Loucy (cell line): Measurements from ENCODE around the gene MYH7B.

Experiments
- H2AFZ ChIP-seq: fragments of 200-600 bp; sonication (generic); 2 replicates; pipeline ENCODE4 v1.6.0; 2016; ENCODE audit warnings: antibody characterized with exemption, mild to moderate bottlenecking, low read length, moderate library complexity
- H3F3A ChIP-seq: fragments of 200-600 bp; 2 replicates; pipeline ENCODE4 v1.6.0; 2016; ENCODE audit warnings: antibody characterized with exemption, low read depth, mild to moderate bottlenecking
- H3K27me3 ChIP-seq: fragments of 200-600 bp; sonication (generic); 2 replicates; pipeline ENCODE4 v1.6.1; 2014; ENCODE audit warnings: low read length, mild to moderate bottlenecking; ENCODE audit not compliant: insufficient read depth, poor library complexity, severe bottlenecking
- H3K36me3 ChIP-seq: fragments of 200-600 bp; sonication (generic); 2 replicates; pipeline ENCODE4 v1.6.1; 2016; ENCODE audit warnings: low read length; ENCODE audit not compliant: insufficient read depth
- H3K4me1 ChIP-seq: fragments of 200-600 bp; sonication (generic); 2 replicates; pipeline ENCODE4 v1.5.1; 2014; ENCODE audit warnings: low read length, mild to moderate bottlenecking; ENCODE audit not compliant: insufficient read depth, poor library complexity, severe bottlenecking
- H3K4me2 ChIP-seq: fragments of 200-600 bp; sonication (generic); 2 replicates; pipeline ENCODE4 v1.6.0; 2014; ENCODE audit warnings: antibody characterized with exemption, low read length, low read depth, mild to moderate bottlenecking; ENCODE audit not compliant: poor library complexity, severe bottlenecking
- H3K4me3 ChIP-seq: fragments of 200-600 bp; sonication (generic); 2 replicates; pipeline ENCODE4 v1.5.1; 2014; ENCODE audit warnings: low read length, mild to moderate bottlenecking, mixed read lengths; ENCODE audit not compliant: poor library complexity, severe bottlenecking
- H3K79me2 ChIP-seq: fragments of 200-600 bp; sonication (generic); 2 replicates; pipeline ENCODE4 v1.6.1; 2014; ENCODE audit warnings: low read length; ENCODE audit not compliant: insufficient read depth
- H3K9ac ChIP-seq: fragments of 200-600 bp; sonication (generic); 2 replicates; pipeline ENCODE4 v1.6.0; 2014; ENCODE audit warnings: mild to moderate bottlenecking, low read depth, low read length, moderate library complexity; ENCODE audit not compliant: poor library complexity, severe bottlenecking
- H3K9me2 ChIP-seq: fragments of 200-600 bp; sonication (generic); replicated peaks from 2 replicates; pipeline ENCODE4 v1.6.1; 2016; ENCODE audit warnings: low read depth, low read length, mixed read lengths
- H3K9me3 ChIP-seq: fragments of 200-600 bp; sonication (generic); 2 replicates; pipeline ENCODE4 v1.6.1; 2014; ENCODE audit warnings: mild to moderate bottlenecking, antibody characterized with exemption, low read length, low read depth; ENCODE audit not compliant: insufficient read depth
- H4K20me1 ChIP-seq: fragments of 200-600 bp; sonication (generic); 2 replicates; pipeline ENCODE4 v1.6.0; 2014; ENCODE audit warnings: antibody characterized with exemption, low read length, mild to moderate bottlenecking; ENCODE audit not compliant: insufficient read depth, poor library complexity, severe bottlenecking
- CTCF ChIP-seq: fragments of 200-600 bp; sonication (generic); conservative IDR thresholded peaks from 2 replicates; pipeline ENCODE4 v1.5.1; 2014; ENCODE audit warnings: mild to moderate bottlenecking, antibody characterized with exemption, low read length
- EZH2phosphoT487 ChIP-seq: fragments of 200-600 bp; IDR thresholded peaks from 2 replicates; pipeline ENCODE4 v1.6.1; 2018; ENCODE audit warnings: antibody characterized with exemption, mild to moderate bottlenecking, moderate library complexity, borderline replicate concordance

MYH7B gene

GRCh38 chr20:34967421-34967820 lies 11.8 kb downstream of the MYH7B start:
- TF ChIP-seq CTCF (no peak), EZH2phosphoT487 (no peak)
- Histone ChIP-seq H2AFZ (no peak overlapping the region), H3K79me2 (no peaks in the 10 kb centered on the region), H3K9ac (no peak overlapping the region), H4K20me1 (no peaks in the 10 kb centered on the region), H3F3A (no peaks in the 10 kb centered on the region), H3K9me2 (no peaks in the 10 kb centered on the region), H3K9me3 (no peaks in the 10 kb centered on the region), H3K4me2 (no peak overlapping the region), H3K36me3 (no peaks in the 10 kb centered on the region), H3K27me3 (no peaks in the 10 kb centered on the region), H3K4me1 (no peaks in the 10 kb centered on the region), H3K4me3 (no peak overlapping the region)

GRCh38 chr20:34968042-34968775 lies 12.5 kb downstream of the MYH7B start:
- H3F3A ChIP-seq, result no peaks in the 10 kb centered on the region
- H3K4me3 ChIP-seq, result no peak overlapping the region
- H4K20me1 ChIP-seq, result no peaks in the 10 kb centered on the region
- no peaks in the 10 kb centered on the region for H3K79me2 ChIP-seq
- no peaks in the 10 kb centered on the region for H3K4me1 ChIP-seq
- TF ChIP-seq CTCF (no peak), EZH2phosphoT487 (no peak)
- H3K9me3 ChIP-seq, result no peaks in the 10 kb centered on the region
- no peak overlapping the region for H3K4me2 ChIP-seq
- no peak overlapping the region for H2AFZ ChIP-seq
- H3K27me3 ChIP-seq, result no peaks in the 10 kb centered on the region
- no peaks in the 10 kb centered on the region for H3K9me2 ChIP-seq
- no peak overlapping the region for H3K9ac ChIP-seq
- H3K36me3 ChIP-seq, result no peaks in the 10 kb centered on the region

- no peaks in the 10 kb centered on the region for H3K36me3 ChIP-seq
- no peak overlapping the region for H3K9ac ChIP-seq
- no peaks in the 10 kb centered on the region for H3K4me1 ChIP-seq
- TF ChIP-seq EZH2phosphoT487 (no peak), CTCF (no peak)
- no peaks in the 10 kb centered on the region for H3K27me3 ChIP-seq
- no peaks in the 10 kb centered on the region for H3K9me3 ChIP-seq
- H3K79me2 ChIP-seq, result no peaks in the 10 kb centered on the region
- no peaks in the 10 kb centered on the region for H4K20me1 ChIP-seq
- no peak overlapping the region for H2AFZ ChIP-seq
- H3K4me2 ChIP-seq, result no peak overlapping the region
- no peaks in the 10 kb centered on the region for H3F3A ChIP-seq
- no peak overlapping the region for H3K4me3 ChIP-seq
- no peaks in the 10 kb centered on the region for H3K9me2 ChIP-seq
These were observed 14.6 kb downstream of the MYH7B start for GRCh38 chr20:34970193-34970840.
